Thymus (tissue), 11 donors: ENCODE results near the gene FANCE. TPM values are rescaled to one million over a fixed set of nuclear protein-coding genes. Genes with fewer than 3 reads are reported as not detected.

Experiments
- DNase-seq, 9 donors: peaks; one replicate each; pipeline ENCODE4 v3.0.0-alpha.2; 2013; ENCODE audit warnings: low spot score in 9 of 9, low read depth in 6 of 9, missing footprints in 1 of 9
- H3K27ac ChIP-seq, 2 donors: one replicate each; pipeline ENCODE4 v1.5.1; 2013; ENCODE audit warnings: control low read depth in 1 of 2, low read depth in 1 of 2, low read length in 1 of 2, mild to moderate bottlenecking in 1 of 2, moderate library complexity in 1 of 2
- H3K27me3 ChIP-seq, 2 donors: one replicate each; pipeline ENCODE4 v1.5.1; 2013; ENCODE audit warnings: low read length in 1 of 2; ENCODE audit not compliant: control insufficient read depth in 2 of 2, insufficient read depth in 1 of 2
- H3K36me3 ChIP-seq, 2 donors: one replicate each; pipeline ENCODE4 v1.5.1; 2013; ENCODE audit warnings: low read length in 1 of 2, mild to moderate bottlenecking in 1 of 2, moderate library complexity in 1 of 2; ENCODE audit not compliant: control insufficient read depth in 2 of 2, insufficient read depth in 2 of 2
- H3K4me1 ChIP-seq, 2 donors: one replicate each; pipeline ENCODE4 v1.5.1; 2013; ENCODE audit warnings: low read length in 2 of 2; ENCODE audit not compliant: control insufficient read depth in 2 of 2, insufficient read depth in 2 of 2
- H3K4me3 ChIP-seq, 2 donors: one replicate each; pipeline ENCODE4 v1.5.1; 2013; ENCODE audit warnings: low read length in 2 of 2, control low read depth in 1 of 2, mild to moderate bottlenecking in 1 of 2
- H3K9me3 ChIP-seq, 2 donors: one replicate each; pipeline ENCODE4 v1.5.1; 2013; ENCODE audit warnings: low read length in 1 of 2, mild to moderate bottlenecking in 1 of 2; ENCODE audit not compliant: control insufficient read depth in 2 of 2, insufficient read depth in 1 of 2
- WGBS: extraction: QIAGEN DNeasy Blood & Tissue Kit; methylation state at CpG from one replicate; pipeline ENCODE4 v1.1.7; 2013; 5-methylcytosine and 5-hydroxymethylcytosine counted together
- polyA plus RNA-seq: library from polyadenylated mRNA; stranded (reverse); fragments of 200-250 nt; gene quantifications from one replicate; pipeline ENCODE4 v1.2.3, GENCODE V29; 2013
- total RNA-seq: library from RNA; stranded (reverse); fragments of 120-200 nt; gene quantifications from one replicate; pipeline ENCODE4 v1.2.4, GENCODE V29; 2013
- donor health status: healthy.

The FANCE gene
- total and polyA plus RNA-seq, 2 donors, result 3.6 to 8.4 TPM

- DNase-seq, result no peak
- Histone ChIP-seq H3K36me3 (no peaks in the 10 kb centered on the region), H3K27ac (no peak overlapping the region), H3K4me1 (no peaks in the 10 kb centered on the region), H3K27me3 (no peaks in the 10 kb centered on the region), H3K4me3 (no peak overlapping the region), H3K9me3 (no peaks in the 10 kb centered on the region)
- WGBS, result 100% methylated on average over 3 of the region's 3 CpGs
Measured at GRCh38 chr6:35441205-35441604, 10.9 kb upstream of the FANCE start.

DNA sequence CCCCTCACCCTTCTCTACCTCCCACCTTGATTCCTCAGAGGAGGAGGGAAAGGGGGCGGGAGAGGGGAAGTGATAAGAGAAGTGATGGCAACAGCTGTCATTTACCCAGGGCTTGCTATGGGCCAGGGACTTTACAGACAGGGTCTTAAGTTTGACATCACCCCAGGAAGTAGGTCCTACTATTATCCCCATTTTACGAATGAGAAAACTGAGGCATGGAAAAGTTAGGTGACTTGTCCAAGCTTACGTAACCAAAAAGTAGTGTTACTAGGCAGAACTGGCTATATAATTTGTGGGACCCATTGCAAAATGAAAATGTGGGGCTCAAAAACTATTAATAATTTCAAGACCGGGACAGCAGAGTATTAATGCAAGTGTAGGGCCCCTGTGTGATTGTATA, 10.5 kb upstream of the FANCE start:
- H3K27ac ChIP-seq, result no peak overlapping the region
- H3K9me3 ChIP-seq, result no peaks in the 10 kb centered on the region
- no peak overlapping the region for H3K4me3 ChIP-seq
- no peaks in the 10 kb centered on the region for H3K27me3 ChIP-seq
- 96% methylated on average over 4 of the region's 4 CpGs for WGBS
- no peak for DNase-seq
- no peaks in the 10 kb centered on the region for H3K4me1 ChIP-seq
- no peaks in the 10 kb centered on the region for H3K36me3 ChIP-seq

DNA sequence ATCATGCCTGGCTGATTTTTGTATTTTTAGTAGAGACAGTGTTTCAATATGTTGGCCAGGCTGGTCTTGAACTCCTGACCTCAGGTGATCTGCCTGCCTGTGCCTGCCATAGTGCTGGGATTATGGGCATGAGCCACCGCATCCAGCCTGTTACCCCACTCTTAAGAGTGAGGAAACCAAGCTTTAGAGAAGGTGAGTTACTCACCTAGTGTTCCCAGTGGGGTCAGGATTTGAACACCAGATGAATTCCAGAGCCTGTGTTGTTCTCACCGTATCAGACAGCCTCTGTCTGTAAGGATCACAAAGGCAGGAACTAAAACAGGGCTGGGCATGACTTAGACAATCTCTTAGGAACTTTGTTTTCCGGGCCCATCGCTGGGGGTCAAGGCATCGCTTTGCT, 9.4 kb upstream of the FANCE start:
- Histone ChIP-seq H3K4me1 (no peaks in the 10 kb centered on the region), H3K27ac (no peak overlapping the region), H3K27me3 (no peaks in the 10 kb centered on the region), H3K9me3 (no peaks in the 10 kb centered on the region), H3K36me3 (no peaks in the 10 kb centered on the region), H3K4me3 (no peak overlapping the region)
- WGBS, result 96% methylated on average over 5 of the region's 5 CpGs
- DNase-seq, result no peak

- no peak for DNase-seq
- Histone ChIP-seq H3K36me3 (no peaks in the 10 kb centered on the region), H3K9me3 (no peaks in the 10 kb centered on the region), H3K27ac (no peak overlapping the region), H3K4me1 (no peaks in the 10 kb centered on the region), H3K27me3 (no peaks in the 10 kb centered on the region), H3K4me3 (no peak overlapping the region)
- 95% methylated on average over 9 of the region's 9 CpGs for WGBS
Measured at GRCh38 chr6:35443341-35444030, 8.7 kb upstream of the FANCE start.

DNA sequence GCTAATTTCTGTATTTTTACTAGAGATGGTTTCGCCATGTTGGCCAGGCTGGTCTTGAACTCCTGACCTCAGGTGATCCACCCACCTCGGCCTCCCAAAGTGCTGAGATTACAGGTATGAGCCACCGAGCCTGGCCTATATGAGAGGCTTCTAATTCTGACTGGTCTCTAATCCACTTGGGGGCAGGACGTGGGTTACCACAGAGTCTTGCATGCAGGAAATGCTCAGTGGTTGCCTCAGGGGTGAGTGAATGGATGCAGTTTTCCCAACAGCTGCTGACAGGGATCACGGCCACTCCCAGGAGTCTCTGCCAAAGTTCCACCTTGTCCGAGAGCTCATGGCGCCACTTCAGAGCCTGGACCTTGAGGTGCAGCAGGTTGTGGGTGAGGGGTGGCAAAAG, 6.4 kb upstream of the FANCE start:
- WGBS, result 72% methylated on average over 7 of the region's 7 CpGs

GRCh38 chr6:35448191-35448590, 3.9 kb upstream of the FANCE start:
- Histone ChIP-seq H3K36me3 (no peaks in the 10 kb centered on the region), H3K27me3 (peaks cover 0 to 29% of the 10 kb centered on the region in 2 donors), H3K27ac (no peak overlapping the region), H3K9me3 (no peaks in the 10 kb centered on the region), H3K4me1 (peaks cover 7 to 14% of the 10 kb centered on the region in 2 donors), H3K4me3 (no peak overlapping the region)
- WGBS, result 85% methylated on average over 7 of the region's 7 CpGs
- no peak for DNase-seq

More for the DNA sequence above, 6.4 kb upstream of the FANCE start:
- Histone ChIP-seq H3K27ac (no peak overlapping the region), H3K27me3 (peaks cover 0 to 11% of the 10 kb centered on the region in 2 donors), H3K4me3 (no peak overlapping the region), H3K9me3 (no peaks in the 10 kb centered on the region), H3K4me1 (no peaks in the 10 kb centered on the region), H3K36me3 (no peaks in the 10 kb centered on the region)
- no peak for DNase-seq

DNA sequence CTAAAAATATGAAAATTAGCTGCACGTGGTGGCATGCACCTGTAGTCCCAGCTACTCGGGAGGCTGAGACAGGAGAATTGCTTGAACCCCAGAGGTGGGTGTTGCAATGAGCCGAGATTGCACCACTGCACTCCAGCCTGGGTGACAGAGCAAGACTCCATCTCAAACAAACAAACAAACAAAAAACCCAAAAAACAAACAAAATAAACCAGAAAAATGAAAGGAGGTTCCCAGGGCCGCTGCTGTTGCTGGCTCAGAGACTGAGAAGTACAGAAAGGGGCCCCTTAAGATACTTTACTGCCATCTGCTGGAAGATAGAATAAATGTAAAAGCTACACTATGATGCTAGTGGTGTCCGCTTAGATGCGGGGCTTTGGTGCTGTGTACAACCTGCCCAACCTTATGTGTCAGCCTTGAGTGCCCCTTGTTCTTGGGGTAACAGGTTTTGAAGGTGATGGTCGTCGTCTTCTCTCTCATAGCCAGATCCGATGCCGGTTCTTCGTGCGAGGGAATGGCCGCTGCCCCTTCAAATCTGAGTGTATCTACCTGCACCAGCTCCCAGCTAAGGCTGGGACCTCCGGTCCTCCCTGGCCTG, 2.8 kb upstream of the FANCE start:
- Histone ChIP-seq H3K27ac (no peak overlapping the region), H3K9me3 (no peaks in the 10 kb centered on the region), H3K27me3 (peaks cover 0 to 29% of the 10 kb centered on the region in 2 donors), H3K4me1 (peaks cover 7 to 16% of the 10 kb centered on the region in 2 donors), H3K4me3 (no peak overlapping the region), H3K36me3 (no peaks in the 10 kb centered on the region)
- WGBS, result 45% methylated on average over 14 of the region's 14 CpGs
- DNase-seq, result peak in 7 of 9 donors; percentile 43 to 86 (median 59)

- Histone ChIP-seq H3K9me3 (no peaks in the 10 kb centered on the region), H3K4me1 (peaks cover 7 to 21% of the 10 kb centered on the region in 2 donors), H3K4me3 (peak overlapping the region; percentile 58 to 70), H3K36me3 (no peaks in the 10 kb centered on the region), H3K27me3 (peaks cover 0 to 29% of the 10 kb centered on the region in 2 donors), H3K27ac (no peak overlapping the region)
- peak in 2 of 9 donors; percentile 8 to 16 for DNase-seq
- 17% methylated on average over 20 of the region's 20 CpGs for WGBS
Measured at GRCh38 chr6:35451354-35452182, 570 bp upstream of the FANCE start.

DNA sequence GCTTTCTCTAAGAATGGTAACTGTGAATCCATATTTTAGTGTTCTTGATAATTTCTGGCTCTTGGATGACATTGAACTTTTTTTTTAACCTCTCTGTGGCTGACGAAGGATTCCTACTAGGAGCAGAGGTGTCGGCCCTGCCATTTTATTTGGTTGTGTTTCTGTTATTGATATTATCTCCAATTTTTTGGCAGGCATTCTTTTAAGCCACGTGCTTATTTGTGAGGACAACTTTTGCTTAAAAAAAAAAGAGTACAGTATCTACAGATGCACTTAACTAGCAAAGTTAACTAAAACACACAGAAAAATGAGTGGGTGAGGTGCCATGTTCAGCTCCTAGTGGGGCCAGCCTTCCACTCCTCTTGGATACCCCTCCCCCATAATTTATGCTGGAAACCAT, 1.1 kb downstream of the FANCE start:
- Histone ChIP-seq H3K4me3 (peak overlapping the region in 1 of 2 donors; percentile 70), H3K27ac (no peak overlapping the region), H3K4me1 (peaks cover 7 to 21% of the 10 kb centered on the region in 2 donors), H3K9me3 (no peaks in the 10 kb centered on the region), H3K27me3 (peaks cover 0 to 29% of the 10 kb centered on the region in 2 donors), H3K36me3 (peaks cover 0 to 5% of the 10 kb centered on the region in 2 donors)
- no peak for DNase-seq
- 58% methylated on average over 3 of the region's 3 CpGs for WGBS
